Measurements from ENCODE around the gene EFTUD2. TPM values are rescaled to one million over a fixed set of nuclear protein-coding genes. Genes with fewer than 3 reads are reported as not detected.
A peak's percentile ranks its signal among the peaks of the same experiment; 100 is the strongest.

Gene EFTUD2
- total and polyA plus RNA-seq, 7 donors = 20.6 to 93.1 (median 48.4) TPM

DNA sequence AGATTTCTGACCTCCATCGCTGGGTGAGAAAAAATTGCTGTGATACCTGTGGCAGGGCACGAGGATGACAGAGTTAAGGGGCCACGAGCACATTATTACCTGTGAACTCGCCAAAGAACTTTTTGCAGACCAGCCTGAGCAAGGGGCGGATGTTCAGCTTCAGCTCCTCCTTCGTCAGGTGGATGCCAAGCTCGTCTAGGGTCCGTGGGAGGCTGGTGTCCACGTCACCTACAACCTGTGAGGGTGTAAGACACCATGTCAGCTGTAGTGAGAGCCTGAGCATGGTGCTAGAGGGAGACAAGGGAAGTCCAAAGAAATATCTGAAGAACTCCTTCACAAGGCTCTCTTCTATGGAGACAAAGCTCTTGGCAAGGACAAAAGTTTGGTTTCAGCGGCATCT lies 34.4 kb downstream of the EFTUD2 start:
- WGBS, 2 donors = 73 to 81% methylated on average over 10 of the region's 10 CpGs
- intact Hi-C loops (cut with DNase I) = loop anchor here (1.0 kb wide), 1 partner anchor 86 kb away; no protein-coding TSS in a partner anchor
- Histone ChIP-seq H3K36me3 (peaks cover 6 to 57% (median 20%) of the 10 kb centered on the region in 4 donors), H3K4me1 (peaks cover 0 to 59% (median 49%) of the 10 kb centered on the region in 4 donors), H3K4me3 (no peak overlapping the region), H3K27me3 (no peaks in the 10 kb centered on the region), H3K9me3 (no peaks in the 10 kb centered on the region), H3K27ac (peak overlapping the region in 3 of 4 donors; percentile 82 to 91 (median 83))
- no peak for DNase-seq
- TF ChIP-seq POLR2A (IDR thresholded peaks at IDR 0.05) (no peak), EP300 (IDR thresholded peaks at IDR 0.05) (no peak), POLR2AphosphoS5 (IDR thresholded peaks at IDR 0.05) (no peak), CTCF (IDR thresholded peaks at IDR 0.05) (no peak)

DNA sequence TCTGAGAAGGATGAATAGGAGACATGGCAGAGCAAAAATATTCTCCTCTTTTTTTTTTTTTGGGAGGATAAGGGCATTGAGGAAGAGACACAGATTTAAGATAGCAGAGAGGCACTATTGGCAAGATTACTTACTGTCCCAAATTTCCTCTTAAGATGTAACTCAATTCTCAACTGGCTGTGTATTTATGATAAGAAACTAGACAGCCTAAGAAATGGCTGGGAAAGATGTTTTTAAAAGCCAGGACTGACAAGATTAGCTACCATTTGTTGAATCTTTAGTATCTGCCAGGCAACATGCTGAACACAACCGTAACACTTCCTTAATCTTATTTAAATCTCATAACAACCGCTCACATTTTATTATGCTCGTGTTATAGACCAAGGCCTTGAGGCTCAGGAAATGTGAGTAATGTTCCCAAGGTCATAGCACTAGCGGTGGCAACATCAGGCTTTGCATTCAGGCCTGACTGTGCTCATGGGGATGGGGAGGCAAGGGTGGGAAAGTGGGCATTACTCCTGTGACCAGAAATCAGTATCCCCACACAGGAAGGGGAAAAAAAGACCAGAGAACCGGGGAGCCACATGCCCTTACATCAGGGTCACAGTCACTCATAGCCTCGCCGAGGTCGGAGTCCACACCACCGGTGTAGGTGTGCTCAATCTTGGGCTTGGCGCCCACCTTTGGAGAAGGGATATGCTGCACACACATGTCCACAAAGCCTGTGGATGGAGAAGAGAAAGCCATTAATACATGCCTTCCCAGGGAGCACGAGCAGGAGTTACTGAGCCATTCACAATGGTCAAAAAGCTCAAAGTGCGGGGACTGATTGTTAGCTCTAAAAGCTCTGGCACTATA lies 36.0 kb downstream of the EFTUD2 start:
- WGBS, 2 donors = 82 to 91% methylated on average over 12 of the region's 12 CpGs
- TF ChIP-seq CTCF (IDR thresholded peaks at IDR 0.05) (no peak), POLR2A (IDR thresholded peaks at IDR 0.05) (no peak), POLR2AphosphoS5 (IDR thresholded peaks at IDR 0.05) (no peak), EP300 (IDR thresholded peaks at IDR 0.05) (no peak)
- Histone ChIP-seq H3K4me3 (no peak overlapping the region), H3K9me3 (no peaks in the 10 kb centered on the region), H3K27me3 (no peaks in the 10 kb centered on the region), H3K36me3 (peaks cover 17 to 65% (median 35%) of the 10 kb centered on the region in 4 donors), H3K4me1 (peaks cover 0 to 49% (median 39%) of the 10 kb centered on the region in 4 donors), H3K27ac (peak overlapping the region in 3 of 4 donors; percentile 82 to 91 (median 83))
- intact Hi-C loops (cut with DNase I) = loop anchor here (2.0 kb wide), 1 partner anchor 32 kb away; the partner anchor contains the start of gene GJC1
- no peak for DNase-seq

GRCh38 chr17:44862278-44862914 lies 36.8 kb downstream of the EFTUD2 start:
- WGBS, 2 donors = 81 to 90% methylated on average over 9 of the region's 9 CpGs
- no peak overlapping the region for H3K4me3 ChIP-seq
- peak overlapping the region in 3 of 4 donors; percentile 44 to 91 (median 83) for H3K27ac ChIP-seq
- DNase-seq = no peak
- TF ChIP-seq CTCF (IDR thresholded peaks at IDR 0.05) = no peak
- TF ChIP-seq EP300 (IDR thresholded peaks at IDR 0.05) = no peak
- no peak for TF ChIP-seq POLR2A (IDR thresholded peaks at IDR 0.05)
- no peak for TF ChIP-seq POLR2AphosphoS5 (IDR thresholded peaks at IDR 0.05)
- no peaks in the 10 kb centered on the region for H3K9me3 ChIP-seq
- H3K4me1 ChIP-seq = peaks cover 0 to 40% (median 31%) of the 10 kb centered on the region in 4 donors
- peaks cover 17 to 74% (median 41%) of the 10 kb centered on the region in 4 donors for H3K36me3 ChIP-seq
- intact Hi-C loops (cut with DNase I) = loop anchor here (2.0 kb wide), 1 partner anchor 32 kb away; the partner anchor contains the start of gene GJC1
- no peaks in the 10 kb centered on the region for H3K27me3 ChIP-seq

GRCh38 chr17:44859701-44860100 lies 39.5 kb downstream of the EFTUD2 start:
- 87 to 96% methylated on average over 5 of the region's 5 CpGs for WGBS, 2 donors

More at GRCh38 chr17:44859701-44860100, 39.5 kb downstream of the EFTUD2 start:
- H3K9me3 ChIP-seq = no peaks in the 10 kb centered on the region
- no peak for TF ChIP-seq POLR2A (IDR thresholded peaks at IDR 0.05)
- no peak for TF ChIP-seq EP300 (IDR thresholded peaks at IDR 0.05)
- no peak for TF ChIP-seq POLR2AphosphoS5 (IDR thresholded peaks at IDR 0.05)
- no peak for TF ChIP-seq CTCF (IDR thresholded peaks at IDR 0.05)
- H3K4me3 ChIP-seq = no peak overlapping the region
- H3K4me1 ChIP-seq = peaks cover 0 to 14% (median 11%) of the 10 kb centered on the region in 4 donors
- H3K27me3 ChIP-seq = no peaks in the 10 kb centered on the region
- intact Hi-C loops (cut with DNase I) = no loop called here
- no peak overlapping the region for H3K27ac ChIP-seq
- H3K36me3 ChIP-seq = peaks cover 29 to 100% (median 67%) of the 10 kb centered on the region in 4 donors
- DNase-seq = no peak
